Ishikawa (cell line): Measurements from ENCODE around the gene SHC1.

Experiments used
- CEBPB ChIP-seq: IDR thresholded peaks from 2 replicates; pipeline ENCODE4 v1.6.1; 2012
- EP300 ChIP-seq: IDR thresholded peaks from 2 replicates; pipeline ENCODE4 v1.6.1; 2012; ENCODE audit warnings: borderline replicate concordance
- RAD21 ChIP-seq: IDR thresholded peaks from 2 replicates; pipeline ENCODE4 v1.6.1; 2012; ENCODE audit warnings: low read depth
- TF ChIP-seq, protein P1 (sequence below): IDR thresholded peaks from 2 replicates; pipeline ENCODE4 v1.6.1; 2012; ENCODE audit warnings: low read depth, mild to moderate bottlenecking

DNA sequence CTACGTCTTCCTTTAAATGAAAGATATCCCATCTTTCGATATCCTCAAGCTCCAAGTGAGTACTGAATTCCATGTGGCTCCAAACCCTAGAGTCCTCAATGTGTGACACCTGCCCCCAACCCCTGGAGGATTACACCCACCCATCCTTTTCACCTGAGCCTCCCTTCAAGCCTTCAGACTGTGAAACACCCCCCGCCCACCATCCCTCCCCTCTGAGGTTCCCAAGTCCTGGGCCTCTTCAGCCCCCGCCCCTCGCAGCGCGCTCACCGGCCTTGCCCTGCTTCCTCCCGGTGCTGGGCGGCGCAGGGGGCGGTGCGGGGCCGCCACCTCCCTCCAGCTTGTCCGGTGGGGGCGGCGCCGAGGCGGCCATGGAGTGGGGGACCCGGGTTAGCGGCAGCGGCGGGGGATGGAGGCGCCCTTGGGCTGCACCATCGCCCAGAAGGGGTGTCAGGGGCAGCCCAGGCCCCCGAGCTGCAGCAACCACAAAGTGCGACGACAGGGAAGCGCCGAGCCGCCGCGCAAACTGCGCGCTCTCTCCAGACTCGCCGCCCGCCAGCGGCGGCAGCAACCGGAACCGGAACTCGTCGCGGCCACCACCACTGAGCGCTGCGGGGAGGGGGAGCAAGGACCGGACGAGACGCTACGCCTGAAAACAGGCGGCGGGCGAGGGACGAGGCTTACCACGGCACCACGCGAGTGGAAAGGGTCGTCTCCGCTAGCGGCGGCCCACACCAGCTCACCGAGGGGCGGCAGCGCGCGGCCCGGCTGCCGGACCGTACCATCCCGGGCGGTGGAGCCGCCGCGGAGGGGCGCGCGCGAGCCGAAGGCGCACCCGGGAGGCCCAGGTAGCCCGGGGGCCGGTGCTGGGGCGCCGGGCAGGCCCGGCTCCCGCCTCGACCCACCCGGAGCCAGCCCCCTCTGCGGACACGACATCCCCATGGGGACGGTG is 9.1 kb downstream of the SHC1 start, which contains the start of gene PYGO2:
- TF ChIP-seq, protein P1, sequence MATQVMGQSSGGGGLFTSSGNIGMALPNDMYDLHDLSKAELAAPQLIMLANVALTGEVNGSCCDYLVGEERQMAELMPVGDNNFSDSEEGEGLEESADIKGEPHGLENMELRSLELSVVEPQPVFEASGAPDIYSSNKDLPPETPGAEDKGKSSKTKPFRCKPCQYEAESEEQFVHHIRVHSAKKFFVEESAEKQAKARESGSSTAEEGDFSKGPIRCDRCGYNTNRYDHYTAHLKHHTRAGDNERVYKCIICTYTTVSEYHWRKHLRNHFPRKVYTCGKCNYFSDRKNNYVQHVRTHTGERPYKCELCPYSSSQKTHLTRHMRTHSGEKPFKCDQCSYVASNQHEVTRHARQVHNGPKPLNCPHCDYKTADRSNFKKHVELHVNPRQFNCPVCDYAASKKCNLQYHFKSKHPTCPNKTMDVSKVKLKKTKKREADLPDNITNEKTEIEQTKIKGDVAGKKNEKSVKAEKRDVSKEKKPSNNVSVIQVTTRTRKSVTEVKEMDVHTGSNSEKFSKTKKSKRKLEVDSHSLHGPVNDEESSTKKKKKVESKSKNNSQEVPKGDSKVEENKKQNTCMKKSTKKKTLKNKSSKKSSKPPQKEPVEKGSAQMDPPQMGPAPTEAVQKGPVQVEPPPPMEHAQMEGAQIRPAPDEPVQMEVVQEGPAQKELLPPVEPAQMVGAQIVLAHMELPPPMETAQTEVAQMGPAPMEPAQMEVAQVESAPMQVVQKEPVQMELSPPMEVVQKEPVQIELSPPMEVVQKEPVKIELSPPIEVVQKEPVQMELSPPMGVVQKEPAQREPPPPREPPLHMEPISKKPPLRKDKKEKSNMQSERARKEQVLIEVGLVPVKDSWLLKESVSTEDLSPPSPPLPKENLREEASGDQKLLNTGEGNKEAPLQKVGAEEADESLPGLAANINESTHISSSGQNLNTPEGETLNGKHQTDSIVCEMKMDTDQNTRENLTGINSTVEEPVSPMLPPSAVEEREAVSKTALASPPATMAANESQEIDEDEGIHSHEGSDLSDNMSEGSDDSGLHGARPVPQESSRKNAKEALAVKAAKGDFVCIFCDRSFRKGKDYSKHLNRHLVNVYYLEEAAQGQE = peak; percentile 6; the same call in 1 of the 2 replicates
- TF ChIP-seq RAD21 (peak; percentile 30; the same call in 1 of the 2 replicates), EP300 (peak; percentile 42; the same call in 1 of the 2 replicates), CEBPB (no peak; the same call in 1 of the 2 replicates)
